MCF 10A (cell line): Measurements from ENCODE around the gene LCAT. TPM values are rescaled to one million over a fixed set of nuclear protein-coding genes. Genes with fewer than 3 reads are reported as not detected.

Experiments
- BruUV-seq: library from RNA; stranded (reverse); fragments of 400-500 nt; replicated peaks from 2 replicates; lab custom pipeline; 2021; lab: Mats Ljungman, UMichigan
- CTCF ChIA-PET: fragments of 300-600 bp; sonication (Branson Sonifier 250); formaldehyde crosslinking; extraction: SDS; loops from one replicate; lab custom pipeline; 2021; ENCODE audit warnings: antibody characterized with exemption, inconsistent platforms; lab: Yijun Ruan, JAX
- POLR2A ChIA-PET: fragments of 300-600, 350-650 bp; sonication (Branson Sonifier 250); formaldehyde crosslinking; extraction: SDS; loops from one replicate; lab custom pipeline; 2020; ENCODE audit warnings: antibody characterized with exemption, inconsistent platforms; lab: Yijun Ruan, JAX
- DNase-seq: peaks from one replicate; pipeline ENCODE4 v3.0.0-alpha.2; 2018; ENCODE audit not compliant: unreplicated experiment
- H3K27ac Mint-ChIP-seq: one replicate; pipeline ENCODE4 v1.8.0; 2022; ENCODE audit warnings: mild to moderate bottlenecking, low read depth, mixed read lengths; ENCODE audit not compliant: unreplicated experiment
- H3K27me3 Mint-ChIP-seq: one replicate; pipeline ENCODE4 v1.8.0; 2022; ENCODE audit warnings: mixed read lengths; ENCODE audit not compliant: insufficient read depth, unreplicated experiment
- H3K36me3 Mint-ChIP-seq: one replicate; pipeline ENCODE4 v1.8.0; 2022; ENCODE audit warnings: mild to moderate bottlenecking, moderate library complexity, mixed read lengths; ENCODE audit not compliant: insufficient read depth, unreplicated experiment
- H3K4me1 Mint-ChIP-seq: one replicate; pipeline ENCODE4 v1.8.0; 2022; ENCODE audit warnings: mixed read lengths; ENCODE audit not compliant: insufficient read depth, unreplicated experiment
- H3K4me3 Mint-ChIP-seq: one replicate; pipeline ENCODE4 v1.8.0; 2022; ENCODE audit warnings: mild to moderate bottlenecking, moderate library complexity, mixed read lengths; ENCODE audit not compliant: unreplicated experiment
- H3K9me3 Mint-ChIP-seq: one replicate; pipeline ENCODE4 v1.8.0; 2022; ENCODE audit warnings: mixed read lengths; ENCODE audit not compliant: unreplicated experiment
- CTCF ChIP-seq: fragments of 200-600 bp; IDR thresholded peaks from one replicate; pipeline ENCODE4 v1.8.0; 2022; ENCODE audit warnings: antibody characterized with exemption, mild to moderate bottlenecking; ENCODE audit not compliant: unreplicated experiment
- intact Hi-C: fragments of 100-400 bp; cut with micrococcal nuclease; formaldehyde crosslinking; loops from 2 replicates; pipeline ENCODE4 v1.14.1; 2022
- total RNA-seq: library from RNA; stranded (reverse); gene quantifications from 2 replicates; pipeline ENCODE4 v1.2.3, GENCODE V29; 2022

Gene LCAT
- total RNA-seq, 1 experiment from 2014 or later: 35.3 TPM

GRCh38 chr16:67936880-67937605, 6.9 kb downstream of the LCAT start:
- Mint-ChIP-seq H3K27ac (peak overlapping the region; percentile 98), H3K36me3 (peaks cover 75% of the 10 kb centered on the region), H3K27me3 (no peaks in the 10 kb centered on the region), H3K4me1 (peaks cover 32% of the 10 kb centered on the region), H3K9me3 (no peaks in the 10 kb centered on the region), H3K4me3 (peak overlapping the region; percentile 100)
- BruUV-seq: no TSS peak
- ChIA-PET POLR2A (interaction anchor here (0.9 to 4.3 kb wide), 25 partner anchors 9 to 149 kb away, joined by 3 to 45 read pairs (median 9); partner anchors contain the start of genes CENPT, DDX28, DUS2 and EDC4), CTCF (interaction anchor here (0.9 to 2.0 kb wide), 6 partner anchors 12 to 121 kb away, joined by 3 to 6 read pairs (median 4); partner anchors contain the start of gene EDC4)
- intact Hi-C loops: loop anchor here (2.0 kb wide), 1 partner anchor 104 kb away; no protein-coding TSS in a partner anchor
- DNase-seq: peak; percentile 68
- TF ChIP-seq CTCF: no peak

GRCh38 chr16:67936124-67936879, 7.6 kb downstream of the LCAT start, which contains the start of gene PSMB10:
PSMB10 (minus strand) TSS chr16:67936850; CDS start chr16:67936749, 101 bp downstream.
- Mint-ChIP-seq H3K4me3 (peak within 1 kb of the TSS; percentile 100), H3K36me3 (peaks cover 70% of the 10 kb centered on the region), H3K27ac (peak within 1 kb of the TSS; percentile 98), H3K27me3 (no peaks in the 10 kb centered on the region), H3K9me3 (no peaks in the 10 kb centered on the region), H3K4me1 (peaks cover 32% of the 10 kb centered on the region)
- TSS peak; percentile 43 for BruUV-seq
- TF ChIP-seq CTCF: no peak
- ChIA-PET CTCF (interaction anchor here (0.6 to 2.6 kb wide), 14 partner anchors 14 to 389 kb away, joined by 3 to 11 read pairs (median 4); partner anchors contain the start of gene NRN1L), POLR2A (interaction anchor here (0.5 to 4.3 kb wide), 53 partner anchors 8 to 455 kb away, joined by 3 to 45 read pairs (median 7); partner anchors contain the start of genes ACD, ATP6V0D1, CENPT and CTCF)
- intact Hi-C loops: loop anchor here (2.0 kb wide), 1 partner anchor 104 kb away; no protein-coding TSS in a partner anchor
- peak; percentile 39 for DNase-seq

GRCh38 chr16:67935402-67936123, 8.4 kb downstream of the LCAT start:
- Mint-ChIP-seq H3K9me3 (no peaks in the 10 kb centered on the region), H3K4me3 (peak overlapping the region; percentile 100), H3K4me1 (peaks cover 32% of the 10 kb centered on the region), H3K27me3 (no peaks in the 10 kb centered on the region), H3K27ac (peak overlapping the region; percentile 98), H3K36me3 (peaks cover 70% of the 10 kb centered on the region)
- POLR2A ChIA-PET: interaction anchor here (0.5 to 4.3 kb wide), 48 partner anchors 9 to 455 kb away, joined by 3 to 45 read pairs (median 6); partner anchors contain the start of genes ACD, ATP6V0D1, CENPT and CTCF
- TF ChIP-seq CTCF: no peak
- intact Hi-C loops: loop anchor here (2.0 kb wide), 1 partner anchor 105 kb away; no protein-coding TSS in a partner anchor
- DNase-seq: peak; percentile 98
- CTCF ChIA-PET: interaction anchor here (0.6 to 2.6 kb wide), 15 partner anchors 13 to 388 kb away, joined by 3 to 11 read pairs (median 5); partner anchors contain the start of gene NRN1L
- BruUV-seq: no TSS peak
